ENCODE results near the gene GPNMB. TPM values are rescaled to one million over a fixed set of nuclear protein-coding genes. Genes with fewer than 3 reads are reported as not detected.

Gene GPNMB
- total RNA-seq, 2 donors from 2014 or later = 12.8 to 43.3 TPM

GRCh38 chr7:23207021-23207420, 39.6 kb upstream of the GPNMB start:
- intact Hi-C loops (cut with DNase I) = no loop called here
- Histone ChIP-seq H3K36me3 (no peaks in the 10 kb centered on the region), H3K9me3 (no peaks in the 10 kb centered on the region), H3K4me3 (no peak overlapping the region), H3K27ac (no peak overlapping the region), H3K27me3 (no peaks in the 10 kb centered on the region), H3K4me1 (no peaks in the 10 kb centered on the region), H3K9ac (ENCODE audit: low read depth in 2 of 2, low read length in 2 of 2) (no peak overlapping the region)
- TF ChIP-seq, protein P1, sequence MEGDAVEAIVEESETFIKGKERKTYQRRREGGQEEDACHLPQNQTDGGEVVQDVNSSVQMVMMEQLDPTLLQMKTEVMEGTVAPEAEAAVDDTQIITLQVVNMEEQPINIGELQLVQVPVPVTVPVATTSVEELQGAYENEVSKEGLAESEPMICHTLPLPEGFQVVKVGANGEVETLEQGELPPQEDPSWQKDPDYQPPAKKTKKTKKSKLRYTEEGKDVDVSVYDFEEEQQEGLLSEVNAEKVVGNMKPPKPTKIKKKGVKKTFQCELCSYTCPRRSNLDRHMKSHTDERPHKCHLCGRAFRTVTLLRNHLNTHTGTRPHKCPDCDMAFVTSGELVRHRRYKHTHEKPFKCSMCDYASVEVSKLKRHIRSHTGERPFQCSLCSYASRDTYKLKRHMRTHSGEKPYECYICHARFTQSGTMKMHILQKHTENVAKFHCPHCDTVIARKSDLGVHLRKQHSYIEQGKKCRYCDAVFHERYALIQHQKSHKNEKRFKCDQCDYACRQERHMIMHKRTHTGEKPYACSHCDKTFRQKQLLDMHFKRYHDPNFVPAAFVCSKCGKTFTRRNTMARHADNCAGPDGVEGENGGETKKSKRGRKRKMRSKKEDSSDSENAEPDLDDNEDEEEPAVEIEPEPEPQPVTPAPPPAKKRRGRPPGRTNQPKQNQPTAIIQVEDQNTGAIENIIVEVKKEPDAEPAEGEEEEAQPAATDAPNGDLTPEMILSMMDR (IDR thresholded peaks at IDR 0.05) = no peak
- DNase-seq = no peak

DNA sequence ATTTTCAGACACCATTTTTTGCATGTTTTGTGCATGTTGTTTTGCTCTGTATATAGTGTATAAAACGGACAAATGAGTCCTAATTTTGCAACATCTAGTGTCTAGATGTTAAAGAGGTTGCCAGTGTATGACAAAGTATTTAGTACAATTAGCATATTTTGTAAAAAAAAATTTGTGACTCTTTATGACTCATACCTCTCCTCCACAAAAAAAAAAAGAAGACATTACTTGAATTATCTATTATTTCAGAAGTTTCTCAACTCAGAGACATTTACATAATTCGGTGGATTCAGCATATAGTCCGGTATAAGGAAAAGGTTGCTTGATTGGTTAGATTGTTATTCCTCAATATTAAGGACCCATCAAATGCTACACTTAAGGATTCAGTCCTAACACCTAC, 38.7 kb upstream of the GPNMB start:
- Histone ChIP-seq H3K36me3 (no peaks in the 10 kb centered on the region), H3K27ac (no peak overlapping the region), H3K4me1 (no peaks in the 10 kb centered on the region), H3K4me3 (no peak overlapping the region), H3K27me3 (no peaks in the 10 kb centered on the region), H3K9ac (ENCODE audit: low read depth in 2 of 2, low read length in 2 of 2) (no peak overlapping the region), H3K9me3 (no peaks in the 10 kb centered on the region)
- DNase-seq = no peak
- TF ChIP-seq, protein P1 (IDR thresholded peaks at IDR 0.05) = no peak
- intact Hi-C loops (cut with DNase I) = no loop called here

GRCh38 chr7:23208316-23208715, 38.3 kb upstream of the GPNMB start:
- Histone ChIP-seq H3K4me3 (no peak overlapping the region), H3K36me3 (no peaks in the 10 kb centered on the region), H3K9ac (ENCODE audit: low read depth in 2 of 2, low read length in 2 of 2) (no peak overlapping the region), H3K27ac (no peak overlapping the region), H3K4me1 (no peaks in the 10 kb centered on the region), H3K27me3 (no peaks in the 10 kb centered on the region), H3K9me3 (no peaks in the 10 kb centered on the region)
- no peak for DNase-seq
- intact Hi-C loops (cut with DNase I) = no loop called here
- TF ChIP-seq, protein P1 (IDR thresholded peaks at IDR 0.05) = no peak

- no peak overlapping the region for H3K27ac ChIP-seq
- no peaks in the 10 kb centered on the region for H3K36me3 ChIP-seq
- no peaks in the 10 kb centered on the region for H3K27me3 ChIP-seq
- no peak for DNase-seq
- no peak overlapping the region for H3K9ac ChIP-seq (ENCODE audit: low read depth in 2 of 2, low read length in 2 of 2)
- intact Hi-C loops (cut with DNase I) = no loop called here
- H3K4me1 ChIP-seq = no peaks in the 10 kb centered on the region
- TF ChIP-seq, protein P1 (IDR thresholded peaks at IDR 0.05) = no peak
- no peak overlapping the region for H3K4me3 ChIP-seq
- no peaks in the 10 kb centered on the region for H3K9me3 ChIP-seq
Observed at GRCh38 chr7:23210506-23210905, 36.1 kb upstream of the GPNMB start.

- intact Hi-C loops (cut with DNase I) = no loop called here
- Histone ChIP-seq H3K9me3 (no peaks in the 10 kb centered on the region), H3K27me3 (no peaks in the 10 kb centered on the region), H3K36me3 (no peaks in the 10 kb centered on the region), H3K4me1 (no peaks in the 10 kb centered on the region), H3K27ac (no peak overlapping the region), H3K4me3 (no peak overlapping the region), H3K9ac (ENCODE audit: low read depth in 2 of 2, low read length in 2 of 2) (no peak overlapping the region)
- TF ChIP-seq, protein P1 (IDR thresholded peaks at IDR 0.05) = no peak
- peak; percentile 25 for DNase-seq
Observed at GRCh38 chr7:23211589-23211988, 35.0 kb upstream of the GPNMB start.

- TF ChIP-seq, protein P1 (IDR thresholded peaks at IDR 0.05) = no peak
- Histone ChIP-seq H3K4me3 (no peak overlapping the region), H3K4me1 (no peaks in the 10 kb centered on the region), H3K27ac (no peak overlapping the region), H3K9me3 (no peaks in the 10 kb centered on the region), H3K9ac (ENCODE audit: low read depth in 2 of 2, low read length in 2 of 2) (no peak overlapping the region), H3K36me3 (no peaks in the 10 kb centered on the region), H3K27me3 (no peaks in the 10 kb centered on the region)
- intact Hi-C loops (cut with DNase I) = no loop called here
- DNase-seq = no peak
Observed at GRCh38 chr7:23212395-23212794, 34.2 kb upstream of the GPNMB start.
